ENCODE data around the gene OIP5.
"Not testable (repeated sequence)": the region's sequence is repeated elsewhere in the genome, so short reads cannot be mapped to it uniquely, and the experiment has no call there.

OIP5 gene

GRCh38 chr15:41332194-41333025 is at the start of gene OIP5, which contains the start of gene NUSAP1:
TSS of gene OIP5 (minus strand) at chr15:41332591. CDS start at chr15:41332561, 30 bp downstream.
TSS of gene NUSAP1 (plus strand) at chr15:41332881. CDS start at chr15:41332958, 77 bp downstream.
- DNase-seq (ENCODE audit: low spot score), result peak; percentile 98

GRCh38 chr15:41377978-41378377 is 45.6 kb upstream of the OIP5 start:
- DNase-seq (ENCODE audit: low spot score), result no peak

GRCh38 chr15:41367418-41367817 is 35.0 kb upstream of the OIP5 start:
- no peak for DNase-seq (ENCODE audit: low spot score)

- DNase-seq (ENCODE audit: low spot score), result no peak
Observed at GRCh38 chr15:41354371-41354770, 22.0 kb upstream of the OIP5 start.

GRCh38 chr15:41350057-41350717 is 17.8 kb upstream of the OIP5 start:
- DNase-seq (ENCODE audit: low spot score), result no peak

- no peak for DNase-seq (ENCODE audit: low spot score)
Observed at GRCh38 chr15:41347236-41347635, 14.8 kb upstream of the OIP5 start.

- DNase-seq (ENCODE audit: low spot score), result no peak
Observed at GRCh38 chr15:41341519-41341918, 9.1 kb upstream of the OIP5 start.

- no peak for DNase-seq (ENCODE audit: low spot score)
Observed at GRCh38 chr15:41340189-41340695, 7.9 kb upstream of the OIP5 start.

- no peak for DNase-seq (ENCODE audit: low spot score)
Observed at GRCh38 chr15:41337631-41338522, 5.5 kb upstream of the OIP5 start.

- DNase-seq (ENCODE audit: low spot score), result no peak
Observed at GRCh38 chr15:41337047-41337446, 4.7 kb upstream of the OIP5 start.

GRCh38 chr15:41336549-41336948 is 4.2 kb upstream of the OIP5 start:
- DNase-seq (ENCODE audit: low spot score), result no peak

- DNase-seq (ENCODE audit: low spot score), result no peak
Observed at GRCh38 chr15:41334293-41335120, 2.1 kb upstream of the OIP5 start.

GRCh38 chr15:41333026-41333562 is 703 bp upstream of the OIP5 start:
- DNase-seq (ENCODE audit: low spot score), result peak; percentile 22

GRCh38 chr15:41331833-41332193 is 578 bp downstream of the OIP5 start:
- DNase-seq (ENCODE audit: low spot score), result peak; percentile 31

- no peak for DNase-seq (ENCODE audit: low spot score)
Observed at GRCh38 chr15:41331281-41331680, 1.1 kb downstream of the OIP5 start.

- no peak for DNase-seq (ENCODE audit: low spot score)
Observed at GRCh38 chr15:41323611-41324010, 8.8 kb downstream of the OIP5 start.

- DNase-seq (ENCODE audit: low spot score), result not testable (repeated sequence)
Observed at GRCh38 chr15:41320805-41321330, 11.5 kb downstream of the OIP5 start.

- no peak for DNase-seq (ENCODE audit: low spot score)
Observed at GRCh38 chr15:41309226-41309905, 23.0 kb downstream of the OIP5 start.

GRCh38 chr15:41307679-41308078 is 24.7 kb downstream of the OIP5 start:
- DNase-seq (ENCODE audit: low spot score), result no peak

GRCh38 chr15:41304149-41304770 is 28.1 kb downstream of the OIP5 start:
- DNase-seq (ENCODE audit: low spot score), result no peak

All from pons (tissue), 1 donor.